Astrocyte of the cerebellum (primary cell): Measurements from ENCODE around the gene TRIP12.

Source experiments
- DNase-seq: peaks from one replicate; pipeline ENCODE4 v3.0.0-alpha.2; 2011; ENCODE audit warnings: low read depth
- H3K4me3 ChIP-seq: 2 replicates; pipeline ENCODE4 v1.5.1; 2011; ENCODE audit warnings: mild to moderate bottlenecking, low read depth, low read length, moderate library complexity
- CTCF ChIP-seq: IDR thresholded peaks from 2 replicates; pipeline ENCODE4 v1.5.1; 2012; ENCODE audit warnings: low read length, low read depth, moderate library complexity, mild to moderate bottlenecking; ENCODE audit errors: missing control alignments
- in situ Hi-C: cut with HindIII; loops from 2 replicates; pipeline ENCODE4 v1.10.0; 2017; ENCODE audit warnings: low sequenced_read_pairs

Gene TRIP12

GRCh38 chr2:229869226-229869625, 52.6 kb downstream of the TRIP12 start:
- in situ Hi-C loops, result no loop called here
- no peak overlapping the region for H3K4me3 ChIP-seq

GRCh38 chr2:229868794-229869193, 53.0 kb downstream of the TRIP12 start:
- DNase-seq, result no peak
- H3K4me3 ChIP-seq, result no peak overlapping the region
- in situ Hi-C loops, result no loop called here
- TF ChIP-seq CTCF, result no peak

More at GRCh38 chr2:229869226-229869625, 52.6 kb downstream of the TRIP12 start:
- DNase-seq, result no peak
- TF ChIP-seq CTCF, result no peak

- no peak for DNase-seq
- TF ChIP-seq CTCF, result no peak
- no peak overlapping the region for H3K4me3 ChIP-seq
- in situ Hi-C loops, result no loop called here
Measured at GRCh38 chr2:229865033-229865432, 56.8 kb downstream of the TRIP12 start.

- no peak overlapping the region for H3K4me3 ChIP-seq
- in situ Hi-C loops, result no loop called here
- DNase-seq, result no peak
- TF ChIP-seq CTCF, result no peak
Measured at GRCh38 chr2:229861431-229861830, 60.4 kb downstream of the TRIP12 start.

- no peak for DNase-seq
- in situ Hi-C loops, result no loop called here
- no peak for TF ChIP-seq CTCF
- no peak overlapping the region for H3K4me3 ChIP-seq
Measured at GRCh38 chr2:229860334-229860733, 61.5 kb downstream of the TRIP12 start.

- DNase-seq, result no peak
- H3K4me3 ChIP-seq, result no peak overlapping the region
- TF ChIP-seq CTCF, result no peak
- in situ Hi-C loops, result no loop called here
Measured at GRCh38 chr2:229858351-229858750, 63.5 kb downstream of the TRIP12 start.

- in situ Hi-C loops, result no loop called here
- DNase-seq, result no peak
- TF ChIP-seq CTCF, result no peak
- H3K4me3 ChIP-seq, result no peak overlapping the region
Measured at GRCh38 chr2:229857634-229858033, 64.2 kb downstream of the TRIP12 start.
